ENCODE data around the gene NETO2. TPM values are rescaled to one million over a fixed set of nuclear protein-coding genes. Genes with fewer than 3 reads are reported as not detected.

The NETO2 gene
- total and polyA plus RNA-seq, 9 of the 15 experiments (the other 6 are each of a cell fraction or from before 2014, with no cell fraction given) = 4.1 to 37.0 (median 22.2) TPM

DNA sequence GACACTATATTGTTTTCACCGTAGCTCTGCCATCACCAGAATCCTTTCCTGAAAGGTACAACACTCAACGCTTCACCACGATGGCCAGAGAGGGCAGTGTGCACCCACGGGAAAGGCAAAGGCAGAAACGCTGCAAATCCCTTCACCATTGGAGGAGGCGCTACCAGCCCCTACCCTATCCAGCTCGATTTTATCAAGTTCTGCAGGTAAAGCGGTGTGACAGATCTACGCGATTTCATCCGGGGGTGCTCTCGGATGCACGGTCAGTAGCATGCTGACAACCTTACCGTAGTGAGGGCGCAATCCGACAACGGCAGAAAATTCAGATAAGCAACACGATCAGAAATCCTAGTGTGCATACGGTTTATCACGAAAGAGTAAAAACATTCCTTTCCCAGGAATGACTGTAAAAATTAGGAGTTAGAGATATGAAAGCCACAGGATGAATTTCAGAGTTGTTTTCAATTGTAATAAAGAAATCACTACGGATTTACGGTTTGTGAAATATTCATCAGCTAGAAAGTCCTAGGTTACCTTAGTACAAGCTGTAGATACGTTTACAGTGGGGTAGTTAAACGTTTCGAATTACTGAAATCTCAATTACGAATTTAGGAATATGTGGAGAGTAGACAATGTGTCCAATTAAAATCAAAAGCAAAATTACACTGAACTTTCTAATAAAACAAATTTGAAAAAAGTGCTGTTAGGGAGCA lies 1.8 kb downstream of the NETO2 start (continued):
- TF ChIP-seq, protein P1, sequence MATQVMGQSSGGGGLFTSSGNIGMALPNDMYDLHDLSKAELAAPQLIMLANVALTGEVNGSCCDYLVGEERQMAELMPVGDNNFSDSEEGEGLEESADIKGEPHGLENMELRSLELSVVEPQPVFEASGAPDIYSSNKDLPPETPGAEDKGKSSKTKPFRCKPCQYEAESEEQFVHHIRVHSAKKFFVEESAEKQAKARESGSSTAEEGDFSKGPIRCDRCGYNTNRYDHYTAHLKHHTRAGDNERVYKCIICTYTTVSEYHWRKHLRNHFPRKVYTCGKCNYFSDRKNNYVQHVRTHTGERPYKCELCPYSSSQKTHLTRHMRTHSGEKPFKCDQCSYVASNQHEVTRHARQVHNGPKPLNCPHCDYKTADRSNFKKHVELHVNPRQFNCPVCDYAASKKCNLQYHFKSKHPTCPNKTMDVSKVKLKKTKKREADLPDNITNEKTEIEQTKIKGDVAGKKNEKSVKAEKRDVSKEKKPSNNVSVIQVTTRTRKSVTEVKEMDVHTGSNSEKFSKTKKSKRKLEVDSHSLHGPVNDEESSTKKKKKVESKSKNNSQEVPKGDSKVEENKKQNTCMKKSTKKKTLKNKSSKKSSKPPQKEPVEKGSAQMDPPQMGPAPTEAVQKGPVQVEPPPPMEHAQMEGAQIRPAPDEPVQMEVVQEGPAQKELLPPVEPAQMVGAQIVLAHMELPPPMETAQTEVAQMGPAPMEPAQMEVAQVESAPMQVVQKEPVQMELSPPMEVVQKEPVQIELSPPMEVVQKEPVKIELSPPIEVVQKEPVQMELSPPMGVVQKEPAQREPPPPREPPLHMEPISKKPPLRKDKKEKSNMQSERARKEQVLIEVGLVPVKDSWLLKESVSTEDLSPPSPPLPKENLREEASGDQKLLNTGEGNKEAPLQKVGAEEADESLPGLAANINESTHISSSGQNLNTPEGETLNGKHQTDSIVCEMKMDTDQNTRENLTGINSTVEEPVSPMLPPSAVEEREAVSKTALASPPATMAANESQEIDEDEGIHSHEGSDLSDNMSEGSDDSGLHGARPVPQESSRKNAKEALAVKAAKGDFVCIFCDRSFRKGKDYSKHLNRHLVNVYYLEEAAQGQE (IDR thresholded peaks at IDR 0.05; ENCODE audit: borderline replicate concordance) = peak; percentile 45; the same call in 1 of the 2 replicates
- TF ChIP-seq, protein P1 (CRISPR knock-in tag; IDR thresholded peaks at IDR 0.05; ENCODE audit: low read depth) = no peak
- TF ChIP-seq DPF2 (IDR thresholded peaks at IDR 0.05) = peak; percentile 58; the same call in 1 of the 2 replicates
- peak; percentile 58; the same call in 1 of the 2 replicates for TF ChIP-seq SMARCA4 (IDR thresholded peaks at IDR 0.05)
- TF ChIP-seq, protein P2, sequence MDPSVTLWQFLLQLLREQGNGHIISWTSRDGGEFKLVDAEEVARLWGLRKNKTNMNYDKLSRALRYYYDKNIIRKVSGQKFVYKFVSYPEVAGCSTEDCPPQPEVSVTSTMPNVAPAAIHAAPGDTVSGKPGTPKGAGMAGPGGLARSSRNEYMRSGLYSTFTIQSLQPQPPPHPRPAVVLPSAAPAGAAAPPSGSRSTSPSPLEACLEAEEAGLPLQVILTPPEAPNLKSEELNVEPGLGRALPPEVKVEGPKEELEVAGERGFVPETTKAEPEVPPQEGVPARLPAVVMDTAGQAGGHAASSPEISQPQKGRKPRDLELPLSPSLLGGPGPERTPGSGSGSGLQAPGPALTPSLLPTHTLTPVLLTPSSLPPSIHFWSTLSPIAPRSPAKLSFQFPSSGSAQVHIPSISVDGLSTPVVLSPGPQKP (CRISPR knock-in tag; IDR thresholded peaks at IDR 0.05) = no peak
- peak; percentile 58; the same call in 1 of the 2 replicates for TF ChIP-seq KLF16 (IDR thresholded peaks at IDR 0.05)
- peak; percentile 87 for TF ChIP-seq ZEB2 (IDR thresholded peaks at IDR 0.05)
- 0 out of 2 replicates have a peak, but pooled peaks have one; percentile 41 for TF ChIP-seq SMARCE1 (IDR thresholded peaks at IDR 0.05)
- no peak for TF ChIP-seq SRSF1 (IDR thresholded peaks at IDR 0.05; ENCODE audit: low read depth, low read length)
- TF ChIP-seq, protein P3, sequence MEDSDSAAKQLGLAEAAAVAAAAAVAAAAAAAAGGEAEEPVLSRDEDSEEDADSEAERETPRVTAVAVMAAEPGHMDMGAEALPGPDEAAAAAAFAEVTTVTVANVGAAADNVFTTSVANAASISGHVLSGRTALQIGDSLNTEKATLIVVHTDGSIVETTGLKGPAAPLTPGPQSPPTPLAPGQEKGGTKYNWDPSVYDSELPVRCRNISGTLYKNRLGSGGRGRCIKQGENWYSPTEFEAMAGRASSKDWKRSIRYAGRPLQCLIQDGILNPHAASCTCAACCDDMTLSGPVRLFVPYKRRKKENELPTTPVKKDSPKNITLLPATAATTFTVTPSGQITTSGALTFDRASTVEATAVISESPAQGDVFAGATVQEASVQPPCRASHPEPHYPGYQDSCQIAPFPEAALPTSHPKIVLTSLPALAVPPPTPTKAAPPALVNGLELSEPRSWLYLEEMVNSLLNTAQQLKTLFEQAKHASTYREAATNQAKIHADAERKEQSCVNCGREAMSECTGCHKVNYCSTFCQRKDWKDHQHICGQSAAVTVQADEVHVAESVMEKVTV (CRISPR knock-in tag; IDR thresholded peaks at IDR 0.05) = peak; percentile 54
- no peak for TF ChIP-seq SIX5 (IDR thresholded peaks at IDR 0.05; ENCODE audit: borderline replicate concordance in 1 of 2, insufficient read depth in 1 of 2, low read depth in 1 of 2, low read length in 2 of 2)
- TF ChIP-seq, protein P4, sequence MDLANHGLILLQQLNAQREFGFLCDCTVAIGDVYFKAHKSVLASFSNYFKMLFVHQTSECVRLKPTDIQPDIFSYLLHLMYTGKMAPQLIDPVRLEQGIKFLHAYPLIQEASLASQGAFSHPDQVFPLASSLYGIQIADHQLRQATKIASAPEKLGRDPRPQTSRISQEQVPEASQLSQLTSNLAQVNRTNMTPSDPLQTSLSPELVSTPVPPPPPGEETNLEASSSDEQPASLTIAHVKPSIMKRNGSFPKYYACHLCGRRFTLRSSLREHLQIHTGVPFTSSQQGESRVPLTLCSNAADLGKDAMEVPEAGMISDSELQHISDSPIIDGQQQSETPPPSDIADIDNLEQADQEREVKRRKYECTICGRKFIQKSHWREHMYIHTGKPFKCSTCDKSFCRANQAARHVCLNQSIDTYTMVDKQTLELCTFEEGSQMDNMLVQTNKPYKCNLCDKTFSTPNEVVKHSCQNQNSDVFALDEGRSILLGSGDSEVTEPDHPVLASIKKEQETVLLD (IDR thresholded peaks at IDR 0.05) = peak; percentile 70; the same call in 1 of the 2 replicates
- no peak for TF ChIP-seq ZNF778 (CRISPR knock-in tag; IDR thresholded peaks at IDR 0.05)
- TF ChIP-seq CC2D1A (IDR thresholded peaks at IDR 0.05) = peak; percentile 42; the same call in 1 of the 2 replicates
- TF ChIP-seq ZNF644 (tag; IDR thresholded peaks at IDR 0.05; ENCODE audit: low read depth) = no peak
- no peak for TF ChIP-seq ZNF354B (CRISPR knock-in tag; IDR thresholded peaks at IDR 0.05)
